Measurements from ENCODE around the gene LSAMP. TPM values are rescaled to one million over a fixed set of nuclear protein-coding genes. Genes with fewer than 3 reads are reported as not detected.

LSAMP gene
- total RNA-seq, 2 donors from 2014 or later: 1.6 to 4.7 TPM

DNA sequence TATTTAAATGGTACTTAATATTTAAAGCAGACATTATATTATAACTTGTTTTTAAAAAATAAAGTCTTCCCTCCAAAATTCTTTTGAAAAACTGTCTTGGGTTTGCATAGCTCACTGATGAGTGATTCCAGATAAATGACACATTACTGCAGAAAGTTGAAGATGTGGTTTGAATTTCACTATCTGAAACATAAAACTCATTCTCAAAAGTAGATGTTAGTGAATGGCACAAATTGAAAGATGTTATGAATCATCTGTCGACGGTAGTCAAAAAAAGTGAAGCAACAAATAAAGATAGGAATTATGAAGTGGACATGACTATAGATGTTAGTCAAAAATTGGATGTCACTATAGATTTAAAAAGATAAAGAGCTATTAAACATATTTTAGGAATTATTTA is 541.4 kb downstream of the LSAMP start:
- DNase-seq: no peak
- ATAC-seq: no peak
- intact Hi-C loops (cut with DNase I): no loop called here

DNA sequence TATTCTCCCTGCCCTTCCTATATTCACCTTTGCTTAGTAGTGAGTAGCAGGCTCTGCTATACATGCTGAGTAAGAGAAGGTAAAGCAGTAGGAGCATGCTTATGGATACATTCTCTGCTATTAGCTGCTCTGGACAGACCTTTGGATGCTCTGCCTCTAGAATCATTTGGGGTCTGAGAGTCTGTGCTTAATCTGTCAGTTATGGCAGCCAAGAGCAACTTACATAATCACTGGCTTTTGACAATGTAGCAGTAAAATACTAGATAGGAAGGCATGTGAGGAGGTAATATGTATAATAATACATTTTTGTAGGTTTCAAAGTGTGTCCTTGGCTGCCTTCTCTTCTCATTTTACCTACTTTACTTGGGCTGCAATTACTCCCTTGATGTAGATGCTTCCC is 544.3 kb downstream of the LSAMP start:
- intact Hi-C loops (cut with DNase I): no loop called here
- ATAC-seq (no peak), DNase-seq (no peak)

DNA sequence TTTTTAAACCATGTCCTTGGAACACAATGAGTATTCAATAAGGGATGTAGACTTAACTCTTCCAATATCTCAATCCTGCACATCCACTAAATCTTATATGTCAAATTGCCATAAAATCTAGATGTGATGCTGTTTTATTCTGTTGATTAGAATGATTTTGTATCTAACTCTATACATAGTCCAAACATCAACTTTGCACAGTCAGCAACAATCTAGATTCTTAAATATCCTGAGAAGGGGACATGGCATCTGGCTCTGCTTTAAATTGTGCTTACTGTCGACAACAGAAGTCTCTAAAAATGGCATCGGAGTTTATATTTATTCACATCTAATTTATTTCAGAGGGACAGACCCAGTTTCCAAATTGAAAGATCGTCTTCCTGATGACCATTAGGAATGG is 545.8 kb downstream of the LSAMP start:
- intact Hi-C loops (cut with DNase I): no loop called here
- DNase-seq (no peak), ATAC-seq (no peak)

DNA sequence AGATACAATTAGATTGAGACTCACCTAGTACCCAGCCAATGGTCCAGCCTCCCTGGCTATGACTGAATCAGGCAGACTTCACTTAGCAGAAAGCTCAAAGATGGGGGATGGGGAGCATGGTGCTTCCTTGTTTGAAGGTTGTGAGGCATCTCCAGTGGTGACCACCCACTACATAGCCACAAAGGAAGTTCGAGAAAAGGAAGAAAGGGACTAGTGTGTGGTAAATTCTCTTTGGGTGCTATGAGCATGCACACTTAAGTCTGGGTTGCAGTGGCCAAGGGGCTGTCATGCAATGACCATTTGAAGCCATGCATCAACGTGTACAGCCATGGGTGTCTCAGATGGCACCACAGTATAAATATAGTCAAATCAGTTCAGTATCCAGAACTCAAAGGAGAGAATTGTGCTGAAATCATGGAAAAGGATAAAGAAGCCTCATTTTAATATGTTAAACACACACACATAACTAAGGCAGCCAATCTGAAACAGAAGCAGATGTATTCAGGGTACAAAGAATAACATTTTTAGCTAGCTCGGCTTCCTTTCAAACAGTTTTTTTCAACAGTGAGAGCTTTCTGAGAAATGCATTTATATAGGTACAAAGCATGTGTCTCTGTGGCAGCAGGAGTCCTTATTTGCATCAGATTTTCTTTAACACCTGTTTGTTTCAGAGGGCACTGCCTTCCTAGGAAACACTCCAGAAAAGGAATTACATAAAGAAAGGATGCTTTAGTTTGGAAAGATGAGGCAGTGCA is 546.5 kb downstream of the LSAMP start:
- no peak for ATAC-seq
- intact Hi-C loops (cut with DNase I): no loop called here
- no peak for DNase-seq

DNA sequence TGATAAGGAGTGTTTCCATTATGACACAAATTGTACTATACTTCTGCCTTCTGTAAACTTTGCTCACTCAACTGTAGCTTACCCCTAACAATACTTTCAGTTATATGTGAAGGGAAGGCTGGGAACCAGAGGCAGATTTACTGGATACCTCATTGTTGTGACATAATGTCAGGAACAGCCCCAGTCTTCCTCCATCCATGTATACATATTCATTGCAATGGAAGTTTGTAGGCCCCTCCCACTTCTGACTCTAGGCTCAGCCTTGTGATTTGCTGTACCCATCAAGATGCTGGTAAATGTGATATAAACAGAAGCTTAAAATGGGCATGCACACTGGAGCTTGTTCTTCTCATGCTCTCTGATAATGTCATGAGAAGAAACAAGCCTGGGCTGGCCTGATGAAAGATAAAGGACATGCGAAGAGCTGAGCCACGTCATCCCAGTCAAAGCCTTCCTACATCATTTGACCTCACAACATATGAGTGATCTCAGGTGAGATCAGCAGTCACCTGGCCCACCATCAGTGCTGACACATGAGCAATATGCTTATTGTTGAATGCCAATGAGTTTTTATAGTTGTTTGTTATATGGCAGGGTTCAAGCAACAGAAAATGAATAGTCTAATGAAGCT is 554.2 kb downstream of the LSAMP start:
- no peak for DNase-seq
- intact Hi-C loops (cut with DNase I): no loop called here
- no peak for ATAC-seq

DNA sequence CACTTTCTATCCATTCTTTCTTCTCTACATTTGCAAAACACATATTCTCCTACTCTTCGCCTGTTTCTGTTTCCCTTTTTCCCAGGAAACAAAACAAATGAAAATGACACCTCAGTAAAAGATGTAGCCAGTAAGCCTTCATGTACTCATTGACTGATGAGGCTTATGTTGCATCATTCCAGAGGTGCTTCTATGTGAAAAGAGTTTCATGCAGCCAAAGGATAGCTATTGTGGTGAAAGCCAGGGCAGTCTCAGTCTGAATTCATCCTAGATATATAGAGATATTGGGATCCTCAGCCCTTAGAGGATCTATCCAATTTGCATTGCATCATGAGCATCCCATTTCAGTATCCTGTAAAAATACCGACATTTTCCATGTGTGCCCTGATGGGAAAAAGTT is 554.7 kb downstream of the LSAMP start:
- no peak for DNase-seq
- intact Hi-C loops (cut with DNase I): no loop called here
- ATAC-seq: no peak

DNA sequence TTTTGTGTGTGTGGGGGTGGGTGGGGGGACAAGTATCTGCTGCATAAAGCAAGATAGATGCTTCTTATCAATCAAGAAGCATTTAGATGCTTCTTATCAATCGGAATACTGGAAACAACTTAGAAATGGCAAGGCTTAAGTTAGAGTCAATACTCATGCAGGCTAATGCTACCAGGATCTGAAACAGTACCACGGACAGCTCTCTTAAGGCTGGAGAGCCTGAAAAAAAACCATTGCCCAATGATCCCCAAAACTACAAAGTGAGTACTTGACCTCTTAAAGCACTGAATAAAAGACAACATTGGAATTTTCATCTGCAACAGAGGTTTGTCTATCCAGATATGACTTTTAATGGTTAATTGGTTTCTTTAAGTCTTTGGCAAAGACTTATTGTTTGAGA is 559.7 kb downstream of the LSAMP start:
- intact Hi-C loops (cut with DNase I): no loop called here
- no peak for DNase-seq
- ATAC-seq: no peak

DNA sequence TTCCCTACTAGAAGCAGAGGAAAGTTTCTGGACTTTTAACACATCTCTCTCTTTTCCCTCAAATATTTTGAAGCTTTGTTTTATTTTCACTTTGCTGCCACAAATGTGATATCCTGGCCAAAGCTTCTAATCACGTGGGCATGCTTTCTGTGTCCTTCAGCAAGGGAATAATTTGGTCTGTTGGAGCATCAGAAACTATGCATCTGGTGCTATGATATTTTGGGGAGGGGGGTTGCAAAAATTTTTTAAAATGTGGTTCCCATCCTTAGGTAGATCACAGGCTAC is 567.7 kb downstream of the LSAMP start:
- ATAC-seq (no peak), DNase-seq (no peak)
- intact Hi-C loops (cut with DNase I): no loop called here

DNA sequence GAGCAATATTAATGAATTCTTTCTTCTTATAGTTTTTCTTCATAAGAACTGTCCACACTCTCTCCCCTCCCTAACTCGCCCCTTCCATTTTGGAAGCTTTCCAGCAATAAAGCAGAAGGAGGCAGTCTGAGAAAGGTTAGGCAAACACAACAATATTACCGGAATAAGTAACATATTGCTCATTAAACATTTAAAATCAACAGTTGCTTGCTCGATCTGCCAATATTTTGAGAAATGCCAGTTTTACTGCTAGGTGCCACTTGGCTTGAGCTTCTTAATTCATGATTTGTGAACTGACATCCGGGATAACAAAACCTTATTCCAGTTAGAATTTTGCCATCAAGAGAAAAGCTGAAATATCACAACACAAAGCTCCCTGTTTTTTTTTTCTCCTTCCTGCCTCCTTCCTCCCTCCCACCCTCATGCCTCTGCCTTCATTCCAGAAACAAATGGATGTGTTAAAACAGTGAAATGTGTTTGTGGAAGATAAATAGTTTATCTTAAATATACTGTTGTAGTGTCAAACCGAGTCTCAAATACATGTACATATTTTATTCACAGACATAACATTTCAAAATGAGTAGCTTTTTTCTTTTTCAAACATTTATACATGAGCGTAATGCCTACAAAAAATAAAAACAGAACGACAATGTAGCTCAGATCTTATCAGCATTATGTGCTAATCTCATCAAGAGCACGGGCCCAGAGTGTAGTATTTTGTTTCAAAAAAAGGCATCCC is 568.2 kb downstream of the LSAMP start:
- DNase-seq: no peak
- peak in 1 of 2 donors; percentile 27 for ATAC-seq
- intact Hi-C loops (cut with DNase I): no loop called here

DNA sequence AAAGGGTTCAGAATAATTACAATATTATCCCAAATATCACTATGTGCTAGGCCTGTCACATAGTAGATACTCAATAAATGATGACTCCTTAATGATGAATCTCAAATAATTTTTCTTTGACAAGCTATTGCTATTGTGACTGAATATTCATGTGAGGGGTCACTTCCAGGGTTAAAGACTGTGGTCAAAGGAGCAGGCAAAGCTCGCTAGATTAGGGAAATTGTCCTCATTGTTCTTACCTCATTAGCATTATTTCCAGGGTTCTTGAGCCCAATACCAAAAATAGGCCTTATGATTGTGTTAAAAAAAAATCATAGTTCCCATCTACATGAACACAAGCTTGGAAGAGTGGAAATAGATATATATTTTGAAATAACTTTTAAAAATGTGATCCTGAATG is 569.8 kb downstream of the LSAMP start:
- ATAC-seq: no peak
- intact Hi-C loops (cut with DNase I): no loop called here
- DNase-seq: no peak

DNA sequence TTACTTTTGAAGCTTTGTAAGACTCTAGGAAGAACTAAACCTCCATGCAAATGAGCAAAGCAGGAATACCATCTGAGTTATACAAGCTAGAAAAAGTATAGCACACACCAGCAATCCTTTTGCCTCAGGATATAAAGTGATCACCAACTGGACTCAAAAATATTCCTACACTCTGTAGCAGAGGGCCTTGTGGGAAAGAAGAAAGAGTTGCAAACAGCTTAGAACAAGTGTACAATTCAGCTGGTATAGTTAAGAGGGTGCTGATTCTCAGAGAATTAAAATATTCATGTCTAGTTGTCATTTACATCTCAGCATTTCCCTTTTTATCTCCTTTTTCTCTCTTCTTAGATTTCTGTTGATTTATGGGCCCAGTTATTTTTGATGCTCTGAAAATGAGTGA is 573.6 kb downstream of the LSAMP start:
- ATAC-seq: no peak
- DNase-seq: no peak
- intact Hi-C loops (cut with DNase I): no loop called here

DNA sequence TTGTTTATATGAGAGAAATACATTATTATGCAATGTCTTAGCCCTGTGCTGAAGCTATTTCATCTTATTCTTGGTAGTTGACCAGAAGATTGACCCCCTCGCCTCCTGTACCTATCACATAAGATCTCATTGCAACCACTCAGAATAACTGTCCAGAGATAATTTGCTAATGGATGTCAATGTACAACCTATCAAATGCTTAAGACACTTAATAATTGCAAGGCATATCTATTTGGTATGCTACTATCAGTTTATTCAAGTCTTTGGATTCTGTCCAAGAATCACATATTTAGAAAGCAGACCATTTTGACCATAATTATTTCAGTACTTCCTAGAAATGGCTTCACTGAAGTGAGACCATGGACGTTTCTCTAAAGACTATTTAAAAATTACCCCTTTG is 580.4 kb downstream of the LSAMP start:
- intact Hi-C loops (cut with DNase I): no loop called here
- DNase-seq: no peak
- ATAC-seq: no peak

DNA sequence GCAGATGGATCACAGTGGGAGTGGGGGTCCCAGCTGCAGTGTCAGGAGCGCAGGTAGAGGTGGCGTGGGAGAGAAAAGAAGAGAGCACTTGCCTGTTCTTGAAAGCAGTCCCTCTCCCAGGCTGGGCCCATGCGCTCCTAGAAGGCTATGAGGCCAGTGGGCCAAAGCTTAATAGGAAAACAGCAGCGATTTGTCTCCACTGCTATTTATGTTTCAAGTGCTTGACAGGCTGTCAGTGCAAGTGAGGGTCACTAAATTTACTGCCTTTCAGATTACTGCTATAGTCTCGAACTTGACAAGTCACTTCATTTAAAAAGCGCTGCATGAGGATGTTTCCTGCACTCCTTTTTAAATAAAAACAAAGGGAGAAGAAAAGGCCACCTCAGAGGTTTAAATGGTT is 582.4 kb downstream of the LSAMP start:
- ATAC-seq: no peak
- no peak for DNase-seq
- intact Hi-C loops (cut with DNase I): no loop called here

DNA sequence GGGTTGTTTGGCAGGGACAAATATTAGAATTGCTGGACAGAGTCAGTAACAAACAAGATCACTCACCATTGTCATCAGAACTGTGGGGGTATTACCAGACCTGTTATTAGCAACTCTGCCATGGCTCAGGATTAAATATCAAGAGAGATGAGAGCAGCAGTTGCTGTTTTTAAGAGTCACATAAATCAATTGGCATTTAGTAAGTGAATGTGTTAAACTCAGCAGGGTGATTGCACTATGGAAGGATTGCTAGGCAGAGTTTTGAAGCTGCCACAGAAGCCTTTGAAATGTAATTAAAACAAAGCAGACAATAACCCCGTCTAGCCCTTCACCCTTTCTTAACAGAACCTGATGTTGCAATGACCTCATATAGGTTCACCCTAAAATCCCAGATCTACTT is 583.2 kb downstream of the LSAMP start:
- intact Hi-C loops (cut with DNase I): no loop called here

DNA sequence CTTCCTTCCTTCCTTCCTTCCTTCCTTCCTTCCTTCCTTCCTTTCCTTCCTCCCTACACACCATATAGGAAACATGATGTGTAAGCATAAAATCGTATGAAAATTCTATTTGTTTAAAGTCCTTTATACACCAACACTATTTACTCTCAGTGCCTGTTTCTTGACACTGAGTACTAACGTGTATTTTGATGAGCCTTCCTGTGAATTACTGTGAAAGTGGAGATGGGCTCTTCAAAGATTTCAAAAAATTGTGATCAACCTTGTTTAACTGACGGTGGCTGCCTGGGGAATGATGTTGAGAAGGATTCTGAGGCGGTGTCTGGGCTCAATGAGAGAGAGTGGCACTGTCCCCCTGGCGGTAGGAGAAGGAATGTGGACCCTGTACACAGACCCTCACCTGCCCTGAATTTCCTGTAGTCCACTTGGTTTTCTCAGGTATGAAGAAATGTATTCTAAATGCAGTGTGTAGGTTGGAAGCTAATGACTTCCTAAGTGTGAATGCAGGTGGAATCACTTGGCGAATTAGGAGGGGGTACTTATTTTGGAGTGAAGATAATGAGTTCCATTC is 584.0 kb downstream of the LSAMP start:
- intact Hi-C loops (cut with DNase I): no loop called here
- DNase-seq: no peak
- ATAC-seq: no peak

More for the DNA sequence above, 583.2 kb downstream of the LSAMP start:
- DNase-seq: no peak
- ATAC-seq: no peak

DNA sequence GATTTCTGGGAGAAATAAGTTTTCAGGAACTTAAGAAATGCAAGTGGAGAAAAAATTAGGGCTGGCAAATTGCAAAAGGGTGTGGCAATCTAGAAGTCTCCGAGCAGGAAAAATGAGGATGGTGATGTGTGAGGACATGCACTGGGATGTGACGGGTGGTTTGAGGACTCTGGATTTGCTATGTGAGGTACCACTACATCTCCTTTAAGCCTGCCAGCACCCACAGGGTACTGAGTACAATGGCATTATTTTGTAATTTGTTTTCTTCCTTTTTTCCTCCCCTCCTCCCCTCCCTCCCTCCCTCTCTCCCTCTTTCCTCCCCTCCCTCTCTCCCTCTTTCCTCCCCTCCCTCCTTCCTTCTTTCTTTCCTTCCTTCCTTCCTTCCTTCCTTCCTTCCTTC is 584.5 kb downstream of the LSAMP start:
- no peak for DNase-seq
- intact Hi-C loops (cut with DNase I): no loop called here
- no peak for ATAC-seq

DNA sequence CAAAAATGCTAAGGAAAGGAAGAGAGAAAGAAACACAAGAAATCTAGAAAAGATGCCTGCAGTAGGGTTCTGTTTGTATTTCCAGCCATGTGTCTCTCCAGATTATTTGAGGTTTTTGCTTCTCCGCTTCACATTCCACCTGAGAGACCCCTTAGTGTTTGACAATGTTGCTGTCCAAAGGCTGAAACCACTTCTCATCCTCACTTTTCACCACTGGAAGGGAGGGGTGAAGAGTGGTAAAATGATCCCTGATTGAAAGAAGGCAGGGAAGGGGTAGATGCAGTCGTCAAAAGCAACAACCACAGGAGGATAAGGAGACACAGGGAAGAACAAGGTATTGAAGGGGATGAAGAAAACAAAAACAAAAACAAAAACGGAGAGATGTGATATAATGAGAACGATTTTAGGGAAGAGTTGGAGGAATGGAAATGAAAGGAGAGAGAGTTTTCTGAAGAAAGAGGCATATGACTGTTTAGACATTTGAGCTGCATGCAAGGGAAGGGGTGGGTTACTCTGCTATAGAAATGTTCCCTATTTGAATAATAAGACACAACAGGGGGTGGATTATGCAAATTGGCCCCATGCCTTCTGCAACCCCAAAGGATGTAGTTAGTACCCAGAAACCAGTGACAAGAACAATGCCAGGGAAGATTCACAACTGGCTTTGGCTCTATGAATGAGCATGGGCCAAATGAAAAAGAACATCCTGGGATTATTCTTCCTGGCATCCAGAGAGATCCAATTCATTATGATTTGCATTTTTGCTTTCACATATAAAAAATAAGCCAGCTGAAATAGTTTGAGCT is 586.1 kb downstream of the LSAMP start:
- no peak for ATAC-seq
- intact Hi-C loops (cut with DNase I): no loop called here

DNA sequence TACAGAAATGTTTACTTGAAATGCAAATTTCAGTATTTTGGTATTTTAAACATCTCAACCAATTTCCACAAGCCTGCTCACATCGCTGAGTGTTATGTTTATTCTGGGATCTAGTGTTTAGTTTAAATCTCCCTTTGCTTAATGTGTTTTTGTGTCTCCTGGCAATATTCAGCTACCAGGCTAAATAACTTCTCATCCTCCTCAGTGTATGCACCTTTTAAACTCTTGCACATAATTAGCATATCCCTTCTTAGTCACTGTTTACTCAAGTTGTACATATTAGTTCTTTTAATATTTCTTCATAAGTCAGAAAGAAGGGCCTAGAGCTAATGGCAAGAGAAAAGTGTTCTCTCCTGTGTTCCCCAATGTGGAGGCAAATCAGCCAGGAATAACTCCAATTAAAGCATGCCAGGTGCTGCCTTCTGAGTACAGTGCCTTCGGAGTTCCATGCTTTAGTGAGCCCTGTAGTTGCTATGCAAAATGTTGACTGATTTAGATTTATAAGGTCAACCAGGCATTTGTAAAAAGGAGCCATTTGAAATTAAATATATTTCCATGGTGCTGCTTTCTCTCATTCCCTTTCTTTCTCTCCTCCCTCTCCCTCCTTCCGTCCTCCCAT is 587.7 kb downstream of the LSAMP start:
- intact Hi-C loops (cut with DNase I): no loop called here
- DNase-seq (no peak), ATAC-seq (no peak)

More for the DNA sequence above, 586.1 kb downstream of the LSAMP start:
- DNase-seq: no peak

DNA sequence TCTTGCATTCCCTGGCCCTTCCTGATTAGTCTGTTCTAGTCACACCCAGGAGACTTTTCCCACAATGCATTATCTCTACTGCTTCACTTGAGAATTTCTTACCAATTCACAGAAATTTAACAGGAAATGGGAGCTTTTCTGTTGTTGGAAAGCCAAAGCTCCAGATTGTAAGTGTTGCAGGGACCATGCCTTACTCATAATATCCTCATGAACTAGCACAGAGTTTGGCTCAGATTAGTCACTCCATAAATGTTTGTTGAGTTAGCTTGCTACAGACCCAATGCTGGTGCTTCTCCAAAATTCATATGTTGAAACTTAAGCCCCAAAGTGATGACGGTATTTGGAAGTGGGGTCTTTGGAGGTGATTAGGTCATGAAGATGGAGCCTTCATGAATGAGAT is 589.4 kb downstream of the LSAMP start:
- DNase-seq: no peak
- intact Hi-C loops (cut with DNase I): no loop called here
- ATAC-seq: no peak
